NCI-H2227 (cell line): ENCODE results near the gene SLC6A1.

Experiments used
- DNase-seq: peaks from one replicate; lab custom pipeline; 2025; ENCODE audit not compliant: unreplicated experiment; lab: John Stamatoyannopoulos, UW

The SLC6A1 gene

GRCh38 chr3:10970306-10970960, 22.1 kb upstream of the SLC6A1 start:
- no peak for DNase-seq

- no peak for DNase-seq
Measured at GRCh38 chr3:10972072-10972782, 20.3 kb upstream of the SLC6A1 start.

GRCh38 chr3:10973046-10973595, 19.4 kb upstream of the SLC6A1 start:
- DNase-seq = no peak

- no peak for DNase-seq
Measured at GRCh38 chr3:10974131-10974530, 18.4 kb upstream of the SLC6A1 start.

GRCh38 chr3:10974746-10975375, 17.7 kb upstream of the SLC6A1 start:
- DNase-seq = no peak

GRCh38 chr3:10975695-10976234, 16.8 kb upstream of the SLC6A1 start:
- no peak for DNase-seq

GRCh38 chr3:10976770-10977169, 15.8 kb upstream of the SLC6A1 start:
- DNase-seq = no peak

GRCh38 chr3:10977892-10978510, 14.5 kb upstream of the SLC6A1 start:
- DNase-seq = no peak

- no peak for DNase-seq
Measured at GRCh38 chr3:10978956-10979355, 13.6 kb upstream of the SLC6A1 start.

- DNase-seq = no peak
Measured at GRCh38 chr3:10980312-10980711, 12.2 kb upstream of the SLC6A1 start.

GRCh38 chr3:10981031-10981430, 11.5 kb upstream of the SLC6A1 start:
- DNase-seq = no peak

GRCh38 chr3:10981961-10982360, 10.6 kb upstream of the SLC6A1 start:
- no peak for DNase-seq

- no peak for DNase-seq
Measured at GRCh38 chr3:10982782-10983181, 9.8 kb upstream of the SLC6A1 start.

GRCh38 chr3:10983219-10983916, 9.2 kb upstream of the SLC6A1 start:
- DNase-seq = peak; percentile 51

GRCh38 chr3:10984371-10984896, 8.1 kb upstream of the SLC6A1 start:
- no peak for DNase-seq

- DNase-seq = no peak
Measured at GRCh38 chr3:10985181-10985580, 7.4 kb upstream of the SLC6A1 start.

GRCh38 chr3:10986592-10986991, 6.0 kb upstream of the SLC6A1 start:
- DNase-seq = no peak

GRCh38 chr3:10988001-10988665, 4.4 kb upstream of the SLC6A1 start:
- no peak for DNase-seq

- DNase-seq = no peak
Measured at GRCh38 chr3:10988991-10989484, 3.5 kb upstream of the SLC6A1 start.
